NCI-H2107 treated with DMSO at 0.1 percent for 48 hours (cell line): Measurements from ENCODE around the gene AUH.

Experiments used
- DNase-seq: peaks from one replicate; lab custom pipeline; 2025; ENCODE audit not compliant: unreplicated experiment; lab: John Stamatoyannopoulos, UW

The AUH gene

DNA sequence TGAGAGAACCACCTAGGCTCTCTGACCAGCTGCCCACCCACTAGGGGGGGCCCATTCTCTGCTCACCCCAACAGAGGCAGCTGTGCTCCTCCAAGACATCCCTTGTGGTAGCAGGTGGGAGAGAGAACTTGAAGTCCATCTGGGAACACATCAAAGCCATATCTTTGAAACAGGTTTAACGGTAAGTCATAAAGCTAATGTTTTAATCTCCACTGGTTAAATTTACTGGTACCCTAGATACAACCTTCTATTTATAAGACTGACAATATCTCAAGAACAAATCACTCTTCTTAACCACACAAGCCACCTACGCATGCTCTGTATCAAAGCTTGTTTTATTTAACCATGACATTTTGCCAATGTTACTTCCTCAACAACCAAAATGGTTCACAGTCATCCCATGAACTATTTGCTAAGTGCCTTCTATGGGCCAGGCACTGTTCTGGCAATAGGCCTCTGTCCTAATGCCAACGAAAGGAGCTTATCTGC lies 20.4 kb downstream of the AUH start:
- no peak for DNase-seq

DNA sequence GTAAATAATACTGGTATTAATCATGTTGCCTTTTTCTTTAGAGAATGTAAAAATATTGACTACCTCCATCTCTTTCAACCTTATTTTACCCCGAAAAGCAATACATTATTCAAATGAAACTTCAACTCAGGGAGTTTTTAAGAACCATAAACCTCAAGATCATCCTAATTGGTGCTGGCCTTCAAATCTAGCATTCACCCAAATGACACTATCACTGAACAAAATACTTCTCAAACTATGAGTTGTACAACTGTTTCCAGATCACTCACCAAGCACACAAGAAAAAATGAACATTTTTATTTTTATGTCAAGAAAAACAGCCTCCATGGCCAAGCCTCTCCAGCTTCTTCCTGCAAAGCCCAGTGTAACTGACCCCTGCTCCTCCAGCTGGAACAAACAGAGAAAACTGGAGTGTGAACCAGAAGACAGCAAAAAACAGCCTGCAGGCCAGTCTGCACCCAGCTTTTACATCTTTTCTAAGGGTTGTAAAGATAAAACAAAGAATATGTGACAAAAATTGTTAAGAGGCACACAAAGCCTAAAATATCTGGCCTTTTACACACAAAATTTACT lies 21.2 kb downstream of the AUH start:
- DNase-seq = no peak

DNA sequence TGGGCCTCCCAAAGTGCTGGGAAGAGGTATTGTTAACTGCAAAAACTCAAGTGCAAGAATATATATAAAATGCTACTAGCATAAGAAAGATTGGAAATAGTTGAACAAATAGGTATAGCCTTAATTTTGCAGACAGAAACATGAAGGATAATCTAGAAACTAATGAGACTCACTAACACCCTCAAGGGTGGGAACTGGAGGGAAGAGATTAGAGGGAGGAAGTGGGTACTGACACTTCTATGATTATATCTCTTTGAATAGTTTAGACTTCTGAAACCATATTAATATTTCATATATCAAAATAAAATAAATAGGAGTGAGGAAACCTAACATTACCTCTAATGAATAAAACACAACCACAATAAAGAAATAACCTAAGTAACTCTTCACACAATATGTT lies 23.0 kb downstream of the AUH start:
- DNase-seq = no peak

DNA sequence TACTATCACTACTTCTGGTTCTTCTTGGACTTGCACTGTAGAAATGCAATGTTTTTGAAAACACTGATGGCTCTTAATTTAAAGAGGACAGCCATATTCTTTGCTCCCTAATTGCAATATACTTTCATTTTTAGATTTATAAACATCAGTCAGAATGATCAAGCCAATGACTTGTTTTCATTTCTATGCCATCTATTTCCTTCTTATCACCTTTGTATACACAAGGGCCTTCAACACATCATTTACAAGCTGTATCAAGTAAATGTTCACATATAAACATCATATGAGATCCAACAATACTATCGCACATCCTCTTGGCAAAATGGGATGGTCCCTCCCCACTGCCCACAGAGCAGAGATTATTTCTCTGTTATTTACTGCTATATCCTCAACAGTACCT lies 24.9 kb downstream of the AUH start:
- no peak for DNase-seq

DNA sequence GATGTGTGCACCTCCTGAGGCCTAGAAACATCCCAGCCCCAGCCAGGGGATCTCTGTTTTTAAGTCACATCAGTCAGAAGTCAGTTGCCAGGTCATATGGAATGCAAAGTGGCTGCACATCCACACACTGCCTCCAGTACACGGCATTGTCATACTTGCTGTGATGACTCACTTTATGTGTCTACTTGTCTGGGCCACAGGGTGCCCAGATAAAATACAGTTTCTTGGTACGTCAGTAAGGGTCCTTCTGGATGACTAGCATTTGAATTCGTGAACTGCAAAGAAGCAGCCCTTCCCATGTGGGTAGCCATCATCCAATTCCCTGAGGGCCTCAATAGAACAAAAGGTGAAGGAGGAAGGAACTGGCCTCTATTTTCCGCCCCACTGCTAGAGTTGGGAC lies 27.7 kb downstream of the AUH start:
- DNase-seq = no peak

DNA sequence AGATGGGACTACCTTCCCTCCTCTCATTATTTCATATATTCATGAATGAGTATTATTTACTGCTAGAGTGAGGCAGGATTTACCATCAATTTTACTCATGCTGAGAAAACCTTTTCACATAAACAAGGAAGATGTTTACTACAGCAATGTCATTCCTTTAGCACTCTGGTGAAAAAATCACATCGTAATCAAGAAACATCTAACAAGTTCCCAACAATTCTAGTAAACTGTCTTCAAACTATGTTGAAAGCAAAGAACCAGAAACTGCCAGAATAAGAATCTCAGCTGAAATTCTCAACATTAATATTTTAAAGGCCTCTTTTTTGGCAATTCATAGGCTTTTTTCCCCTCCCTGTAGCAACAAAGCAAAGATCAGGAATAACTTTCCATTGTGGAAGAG lies 28.2 kb downstream of the AUH start:
- no peak for DNase-seq

DNA sequence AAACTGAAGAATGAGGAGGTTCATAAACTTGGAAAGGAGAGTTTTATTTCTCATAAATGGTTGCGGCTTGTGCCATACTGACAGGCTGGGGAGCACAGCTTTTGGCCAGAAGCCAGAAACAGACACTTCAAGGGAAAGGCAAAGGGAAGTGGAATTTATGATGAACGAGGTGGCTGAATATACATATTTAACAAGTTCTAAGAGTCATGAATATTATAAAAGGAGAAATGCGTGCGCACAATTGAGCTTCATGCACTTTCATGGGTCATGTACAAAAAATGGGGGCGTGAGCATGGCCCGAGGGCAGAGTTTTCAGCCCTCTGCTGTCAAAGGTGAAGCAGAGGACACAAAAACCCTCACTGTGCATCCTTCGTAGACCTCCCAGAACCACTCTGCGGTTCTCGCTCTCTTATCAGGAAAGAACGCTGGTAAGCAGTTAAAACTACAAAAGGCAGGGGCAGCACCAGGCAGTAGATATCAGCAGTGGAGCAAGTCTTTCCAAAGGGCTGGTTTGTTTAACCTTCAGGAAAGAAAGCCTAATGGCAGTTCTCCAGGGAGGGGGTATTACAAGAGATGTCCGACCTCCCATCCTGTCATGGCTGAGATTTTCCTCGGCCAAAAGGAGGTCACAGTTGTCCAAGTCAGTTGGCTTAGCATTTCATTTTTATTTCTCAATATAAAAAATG lies 29.0 kb downstream of the AUH start:
- no peak for DNase-seq

DNA sequence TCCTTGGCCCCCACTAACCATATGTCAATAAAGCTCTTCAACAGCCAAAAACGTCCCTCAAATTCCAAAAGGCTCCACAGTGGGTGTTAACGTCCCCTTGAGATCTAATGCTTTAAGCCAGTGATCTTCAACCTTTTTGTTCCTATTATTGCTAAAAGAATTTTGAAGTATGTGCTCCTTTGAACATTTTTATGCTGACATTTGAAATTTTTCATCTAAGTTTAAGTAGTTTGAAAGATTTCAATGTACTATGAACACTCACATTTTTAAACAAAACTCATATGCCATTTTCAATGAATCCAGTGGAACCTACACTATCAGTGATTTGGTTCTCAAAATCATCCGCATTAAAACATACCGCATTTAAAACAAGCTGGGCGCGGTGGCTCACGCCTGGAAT lies 29.9 kb downstream of the AUH start:
- no peak for DNase-seq

DNA sequence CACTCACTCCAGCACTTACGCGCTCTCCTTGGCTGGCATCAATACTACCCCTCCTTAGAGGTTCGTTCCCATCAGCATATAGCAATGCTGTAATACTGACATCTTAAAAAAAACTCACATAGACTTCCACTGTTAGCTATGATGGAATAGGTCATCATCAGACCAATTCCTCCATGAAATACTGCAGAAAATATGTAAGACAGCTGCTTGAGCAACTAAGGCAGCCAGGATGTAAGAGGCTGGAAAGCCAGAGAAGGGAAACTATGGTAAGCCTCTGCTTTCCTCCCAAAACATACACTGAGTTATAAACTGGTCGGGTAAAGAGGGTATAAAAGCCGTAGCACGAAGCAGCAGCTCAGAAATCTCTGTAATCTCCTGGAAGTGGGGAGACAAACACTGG lies 33.5 kb downstream of the AUH start:
- DNase-seq = no peak

DNA sequence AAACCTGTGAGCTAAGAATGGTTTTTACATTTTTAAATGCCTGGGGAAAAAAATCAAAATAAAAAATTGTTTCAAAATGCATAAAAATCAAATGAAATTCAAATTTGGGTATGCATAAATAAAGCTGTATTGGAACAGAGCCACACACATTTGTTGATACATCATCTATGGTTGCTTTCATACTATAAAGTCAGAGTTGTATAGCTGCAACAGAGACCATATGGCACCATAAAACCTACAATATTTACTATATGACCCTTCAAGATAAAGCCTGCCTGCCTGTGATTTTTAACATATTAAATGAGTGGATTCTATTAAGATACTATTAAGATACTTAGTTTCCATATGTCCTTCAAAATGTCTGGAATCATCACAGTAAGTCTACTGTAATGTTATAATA lies 40.0 kb downstream of the AUH start:
- no peak for DNase-seq

DNA sequence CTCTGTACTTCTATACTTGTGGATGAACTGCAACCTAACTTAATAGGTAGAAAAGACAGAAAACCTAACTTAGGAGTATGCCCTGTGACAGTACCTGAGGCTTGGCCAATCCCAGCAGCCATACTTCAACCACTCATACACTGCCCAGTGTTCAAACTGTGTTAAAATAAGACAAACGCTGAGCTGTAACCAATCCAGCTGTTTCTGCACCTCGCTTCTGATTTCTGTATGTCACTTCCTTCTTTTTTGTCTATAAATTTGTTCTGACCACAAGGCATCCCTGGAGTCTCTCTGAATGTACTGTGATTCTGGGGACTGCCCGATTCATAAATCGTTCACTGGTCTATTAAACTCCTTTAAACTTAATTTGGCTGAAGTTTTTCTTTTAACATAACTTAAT lies 41.4 kb downstream of the AUH start:
- DNase-seq = no peak

DNA sequence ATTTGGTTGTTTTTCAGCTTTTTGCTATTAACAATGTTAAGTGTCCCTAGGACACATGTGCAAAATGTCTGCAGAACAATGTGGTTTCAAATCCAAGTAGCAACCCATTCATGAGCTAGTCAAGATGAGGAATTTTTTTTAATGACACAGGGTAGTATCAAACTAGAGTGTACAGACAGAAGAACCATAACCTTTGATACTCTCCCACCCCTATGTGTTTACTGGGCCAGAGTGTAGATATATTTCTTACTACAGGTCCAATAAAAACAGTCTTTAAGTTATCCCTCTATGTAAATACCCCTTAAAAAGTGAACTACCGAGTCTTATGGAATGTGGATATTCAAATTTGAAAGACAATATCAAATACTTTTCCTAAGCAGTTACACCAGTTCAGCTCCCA lies 45.6 kb downstream of the AUH start:
- DNase-seq = no peak

DNA sequence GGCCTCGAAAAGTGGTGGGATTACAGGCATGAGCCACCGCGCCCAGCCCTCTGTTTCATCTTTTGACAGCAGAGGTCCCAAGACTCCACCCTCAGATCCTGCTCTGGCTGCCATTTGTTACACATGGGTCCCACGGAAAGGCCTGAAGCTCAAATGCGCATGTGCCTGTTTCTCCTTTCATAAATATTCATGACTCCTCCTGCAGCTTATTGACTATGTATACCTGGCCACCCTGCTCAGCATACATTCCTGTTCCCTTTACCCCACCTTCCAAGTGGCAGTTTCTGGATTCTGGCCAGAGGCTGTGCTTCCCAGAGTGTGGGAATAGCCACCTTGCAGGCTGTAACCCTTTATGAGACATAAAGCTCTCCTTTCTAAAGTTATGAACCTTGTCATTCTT lies 46.5 kb downstream of the AUH start:
- DNase-seq = no peak

DNA sequence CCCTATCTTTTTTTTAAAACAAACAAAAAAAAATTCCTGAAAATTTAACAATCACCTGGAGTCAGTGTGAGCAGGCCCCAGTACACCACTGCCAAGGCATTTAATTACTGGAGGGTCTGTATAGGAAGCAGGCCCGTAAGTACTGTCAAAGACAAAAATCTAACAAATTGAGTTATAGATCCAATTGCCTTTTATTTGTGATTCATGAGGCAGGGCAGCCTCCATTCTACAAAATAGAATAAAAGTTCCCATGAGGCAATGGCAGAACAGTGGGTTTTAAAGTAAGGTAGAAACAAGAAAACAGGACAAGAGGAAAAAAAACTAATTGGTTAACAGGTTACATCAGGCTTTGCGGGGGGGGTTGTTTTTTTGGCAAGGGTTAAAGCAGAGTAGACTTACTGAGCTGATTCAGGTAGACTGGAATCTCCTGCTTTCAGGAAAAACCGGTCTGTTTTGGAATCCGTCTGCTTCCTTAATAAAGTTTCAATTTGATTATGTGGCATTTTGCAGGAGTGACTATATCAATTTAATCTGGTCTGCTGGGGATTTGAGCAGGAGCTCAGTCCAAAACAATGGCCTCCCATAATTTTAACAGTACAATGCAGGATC lies 48.9 kb downstream of the AUH start:
- no peak for DNase-seq

DNA sequence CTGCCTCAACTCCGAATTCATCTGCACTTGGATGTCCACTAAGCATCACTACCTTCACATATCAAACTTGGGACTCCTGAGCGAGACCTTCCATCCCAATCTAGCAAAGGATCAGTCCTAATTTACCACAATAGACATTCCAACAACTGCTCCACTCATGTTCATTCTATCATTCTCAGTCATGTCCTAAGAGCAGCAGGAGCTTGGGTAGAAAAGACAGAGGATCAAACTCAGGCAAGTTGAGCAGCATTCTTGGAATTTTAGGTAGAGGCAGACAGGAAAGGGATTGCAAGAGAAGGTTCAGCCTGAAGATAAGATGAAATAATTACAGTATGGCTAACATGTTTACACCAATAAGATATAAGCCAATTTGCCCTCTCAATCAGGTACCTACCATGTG lies 51.7 kb downstream of the AUH start:
- no peak for DNase-seq

DNA sequence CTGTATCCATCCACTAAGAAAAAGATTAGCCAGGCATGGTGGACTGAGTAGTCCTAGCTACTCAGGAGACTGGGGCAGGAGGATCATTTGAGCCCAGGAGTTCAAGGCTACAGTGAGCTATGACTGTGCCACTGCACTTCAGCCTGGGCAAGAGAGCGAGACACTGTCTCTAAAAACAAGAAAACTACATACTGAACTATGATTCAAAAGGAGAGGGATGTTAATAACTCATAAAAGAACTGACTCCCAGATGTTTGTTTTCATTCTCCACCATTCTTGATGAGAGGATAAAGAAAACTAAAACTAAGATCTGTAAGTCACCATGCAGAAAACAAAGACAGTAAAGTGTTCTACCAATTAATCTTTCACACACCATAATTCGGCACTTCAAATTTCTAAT lies 53.5 kb downstream of the AUH start:
- no peak for DNase-seq

DNA sequence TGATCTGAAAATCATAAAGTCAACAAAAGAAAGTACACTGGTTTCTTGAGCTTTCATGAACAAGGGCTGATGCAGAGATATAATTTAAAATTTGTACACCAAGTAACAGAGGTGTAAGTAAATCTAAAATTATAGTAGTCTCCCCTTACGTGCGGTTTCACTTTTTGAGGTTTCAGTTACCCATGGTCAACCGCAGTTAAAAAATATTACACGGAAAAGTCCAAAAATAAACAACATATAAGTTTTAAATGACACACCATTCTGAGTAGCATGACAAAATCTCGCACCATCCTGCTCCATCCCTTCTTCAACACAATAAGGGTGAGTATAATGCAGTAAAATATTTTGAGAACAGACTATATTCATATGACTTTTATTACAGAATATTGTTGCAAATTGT lies 54.4 kb downstream of the AUH start:
- no peak for DNase-seq

DNA sequence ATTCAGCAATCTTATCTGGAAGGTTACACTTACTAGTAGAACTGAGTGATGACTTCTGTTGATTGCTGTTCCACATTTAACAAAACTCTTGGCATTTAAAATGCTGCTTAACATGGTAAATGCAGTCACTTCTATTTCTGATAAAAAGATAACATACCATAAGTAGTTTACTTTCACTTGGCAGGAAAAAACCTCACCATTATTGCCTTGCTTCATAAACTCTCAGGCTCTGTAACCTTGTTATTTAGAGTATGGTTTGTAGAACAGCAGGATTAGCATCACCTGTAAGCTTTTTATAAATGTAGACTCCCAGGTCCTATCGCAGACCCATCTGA lies 55.5 kb downstream of the AUH start:
- no peak for DNase-seq

DNA sequence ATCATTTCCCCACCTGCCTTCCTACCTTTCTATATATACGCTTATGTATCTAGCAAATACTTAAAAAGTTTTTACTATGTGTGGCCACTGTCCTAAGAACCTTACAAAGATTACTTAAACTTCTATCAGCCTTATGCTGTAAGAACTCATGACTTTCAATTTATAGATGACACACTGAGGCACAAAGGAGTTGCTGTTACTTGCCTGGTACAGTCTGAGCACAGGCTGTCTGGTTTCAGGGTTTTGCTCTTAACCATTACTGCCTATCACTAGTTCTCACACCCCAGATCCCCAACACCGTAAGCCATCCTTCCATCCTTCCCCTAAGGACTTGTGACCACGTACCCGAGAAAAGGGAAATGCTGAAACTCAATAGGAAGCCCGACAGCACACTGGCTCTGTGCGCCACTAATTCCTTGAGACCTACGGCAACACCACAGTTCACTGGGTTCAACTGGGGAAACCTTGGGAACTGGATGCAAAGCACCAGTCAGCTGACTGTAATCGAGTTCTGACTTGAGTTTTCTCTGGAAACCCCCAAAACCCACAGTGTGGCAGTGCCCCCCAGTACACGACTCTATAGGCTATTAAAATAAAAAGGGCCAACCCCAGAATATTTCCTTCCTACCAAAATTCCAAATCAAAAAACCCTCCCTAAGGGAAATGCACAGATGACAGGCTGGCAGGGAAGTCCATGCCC lies 56.0 kb downstream of the AUH start:
- no peak for DNase-seq

DNA sequence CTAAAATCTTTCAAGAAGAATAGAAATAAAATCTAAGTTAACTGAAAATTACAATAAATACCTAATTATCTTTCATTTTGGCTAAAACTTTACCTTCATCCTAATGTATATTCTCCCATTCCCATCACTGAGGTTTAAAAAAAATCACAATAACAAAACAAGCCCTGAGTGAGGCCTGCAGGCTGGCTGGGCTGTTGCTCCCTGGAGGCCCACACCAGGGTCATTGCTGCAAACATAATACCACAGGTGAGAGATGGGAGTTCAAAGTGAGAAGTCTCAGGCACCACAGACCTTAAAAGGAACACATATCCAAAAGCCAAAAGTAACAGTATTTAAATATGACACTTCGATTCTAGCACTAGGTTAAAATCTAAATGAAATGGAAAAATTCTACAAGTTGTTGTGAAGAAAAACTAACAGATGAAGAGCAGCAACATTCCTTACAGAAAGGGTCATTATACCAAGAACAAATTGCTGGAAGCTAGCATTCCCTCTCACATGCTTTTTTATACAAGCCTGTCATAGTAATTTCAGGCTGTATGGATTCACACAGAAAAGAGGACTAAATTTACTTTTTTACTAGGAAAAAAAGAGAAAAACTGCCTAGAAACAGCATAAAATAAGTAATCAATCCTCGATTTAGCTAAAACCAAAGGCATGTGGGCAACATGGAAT lies 57.8 kb downstream of the AUH start:
- DNase-seq = no peak

DNA sequence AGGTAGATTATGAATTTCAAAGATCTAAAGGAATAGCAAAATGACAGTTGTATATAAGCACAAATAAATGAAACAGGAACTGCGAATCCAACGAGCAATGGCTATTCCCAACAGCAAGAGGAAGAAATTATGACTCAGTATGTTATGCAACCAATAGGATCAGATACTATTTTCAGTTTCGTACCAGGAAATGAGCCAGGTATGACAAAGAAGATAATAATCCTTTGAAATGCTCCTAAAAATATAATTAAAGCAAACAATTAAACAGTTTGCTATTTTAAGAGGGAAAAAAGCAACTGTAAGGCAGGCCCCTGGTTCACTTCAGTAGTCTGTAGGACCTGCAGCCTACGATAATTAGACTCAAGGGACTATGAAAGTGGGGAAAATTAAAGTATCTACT lies 58.9 kb downstream of the AUH start:
- no peak for DNase-seq

DNA sequence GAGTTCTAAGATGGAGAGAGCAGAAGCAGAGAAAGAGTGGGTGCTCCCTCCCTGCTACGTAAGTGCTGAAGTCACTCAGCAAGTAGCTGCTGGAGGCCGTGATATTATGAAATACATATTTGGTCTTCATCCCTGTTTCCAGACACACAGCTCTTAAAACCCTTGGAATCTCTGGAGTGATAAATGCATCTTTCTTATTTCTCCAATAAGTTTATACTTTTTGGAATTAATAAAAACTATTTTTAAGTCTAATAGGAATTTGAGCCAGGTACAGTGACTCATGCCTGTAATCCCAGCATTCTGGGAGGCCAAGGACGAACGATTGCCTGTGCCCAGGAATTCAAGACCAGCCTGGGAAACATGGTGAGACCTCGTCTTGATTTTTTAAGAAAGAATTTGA lies 60.6 kb downstream of the AUH start:
- DNase-seq = no peak
